ENCODE results near the gene CDH4. TPM values are rescaled to one million over a fixed set of nuclear protein-coding genes. Genes with fewer than 3 reads are reported as not detected.

Gene CDH4
- total and polyA plus RNA-seq, 2 donors (not counting 1 experiment from before 2014, with no cell fraction given), result not detected

DNA sequence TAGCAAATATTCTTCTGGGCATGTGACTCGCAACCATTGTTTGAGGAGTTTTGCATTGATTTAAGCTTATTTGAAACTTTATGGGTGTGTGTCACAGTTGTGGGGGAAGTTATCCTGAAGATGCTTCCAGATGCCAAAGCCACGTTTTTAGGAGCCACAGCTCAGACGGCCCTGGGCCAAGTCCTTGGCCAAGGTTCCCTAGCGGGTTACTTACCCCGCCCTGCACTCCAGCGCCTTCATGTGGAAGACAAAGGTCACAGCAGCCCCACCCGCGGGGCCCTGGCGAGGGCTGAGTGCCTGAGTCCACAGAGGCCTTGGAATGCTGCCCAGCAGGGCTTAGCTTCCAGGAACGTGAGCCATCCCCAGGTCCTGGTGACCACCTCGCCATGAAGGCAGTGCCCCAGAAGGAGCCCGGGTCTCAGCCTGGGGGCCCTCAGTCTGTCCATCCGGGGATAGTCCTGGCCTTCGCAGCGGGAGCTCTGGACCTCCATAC, 308.3 kb downstream of the CDH4 start:
- no peak for ATAC-seq (ENCODE audit: low read depth)
- H3K9me3 ChIP-seq (ENCODE audit: control extremely low read depth in 1 of 3, control insufficient read depth in 2 of 3, insufficient read depth in 1 of 3, low read length in 2 of 3), result peaks cover 0 to 50% (median 0%) of the 10 kb centered on the region in 3 donors
- no peak overlapping the region for H3K9ac ChIP-seq (ENCODE audit: low read length)
- H4K20me1 ChIP-seq (ENCODE audit: control insufficient read depth, insufficient read depth, low read length, poor library complexity, severe bottlenecking), result no peaks in the 10 kb centered on the region
- intact Hi-C loops (cut with micrococcal nuclease), result no loop called here
- no peak overlapping the region for H3K4me3 Mint-ChIP-seq
- no peak overlapping the region for H3K4me2 ChIP-seq (replicated peaks; ENCODE audit: low read depth, low read length, poor library complexity, severe bottlenecking)
- H3K27me3 Mint-ChIP-seq, result no peaks in the 10 kb centered on the region
- H3K9me3 Mint-ChIP-seq (ENCODE audit: insufficient read depth), result peaks cover 4% of the 10 kb centered on the region
- H3K4me3 ChIP-seq (ENCODE audit: control extremely low read depth in 1 of 5, extremely low read depth in 1 of 5, insufficient read depth in 1 of 5, low read depth in 2 of 5, low read length in 4 of 5), result no peak overlapping the region
- H3K36me3 ChIP-seq (replicated peaks in 1 of 2; ENCODE audit: control extremely low read depth in 1 of 2, control insufficient read depth in 1 of 2, extremely low read depth in 1 of 2, insufficient read depth in 2 of 2, low read length in 1 of 2), result no peaks in the 10 kb centered on the region
- H3K27ac ChIP-seq (ENCODE audit: low read length in 2 of 2), result no peak overlapping the region
- H3K27me3 ChIP-seq (replicated peaks in 1 of 4; ENCODE audit: control extremely low read depth in 1 of 4, control insufficient read depth in 3 of 4, insufficient read depth in 4 of 4, low read length in 3 of 4), result no peaks in the 10 kb centered on the region
- no peak for DNase-seq
- ChIA-PET POLR2A (no interaction called here), CTCF (no interaction called here)
- no peak overlapping the region for H3K27ac Mint-ChIP-seq
- H3K4me1 ChIP-seq (ENCODE audit: control insufficient read depth in 2 of 2, insufficient read depth in 2 of 2, low read length in 2 of 2), result no peaks in the 10 kb centered on the region
- no peak overlapping the region for H2AFZ ChIP-seq (ENCODE audit: insufficient read depth, low read depth, low read length, poor library complexity, severe bottlenecking)
- 82% methylated on average over 15 of the region's 15 CpGs for WGBS (ENCODE audit: insufficient coverage)
- TF ChIP-seq EZH2 (IDR thresholded peaks at IDR 0.05; ENCODE audit: borderline replicate concordance, insufficient read depth, low read depth, low read length, poor library complexity, severe bottlenecking) (no peak), CTCF (IDR thresholded peaks at IDR 0.05) (no peak)
- no peaks in the 10 kb centered on the region for H3K79me2 ChIP-seq (ENCODE audit: control insufficient read depth, insufficient read depth, low read length)
- H3K4me1 Mint-ChIP-seq, result no peaks in the 10 kb centered on the region

DNA sequence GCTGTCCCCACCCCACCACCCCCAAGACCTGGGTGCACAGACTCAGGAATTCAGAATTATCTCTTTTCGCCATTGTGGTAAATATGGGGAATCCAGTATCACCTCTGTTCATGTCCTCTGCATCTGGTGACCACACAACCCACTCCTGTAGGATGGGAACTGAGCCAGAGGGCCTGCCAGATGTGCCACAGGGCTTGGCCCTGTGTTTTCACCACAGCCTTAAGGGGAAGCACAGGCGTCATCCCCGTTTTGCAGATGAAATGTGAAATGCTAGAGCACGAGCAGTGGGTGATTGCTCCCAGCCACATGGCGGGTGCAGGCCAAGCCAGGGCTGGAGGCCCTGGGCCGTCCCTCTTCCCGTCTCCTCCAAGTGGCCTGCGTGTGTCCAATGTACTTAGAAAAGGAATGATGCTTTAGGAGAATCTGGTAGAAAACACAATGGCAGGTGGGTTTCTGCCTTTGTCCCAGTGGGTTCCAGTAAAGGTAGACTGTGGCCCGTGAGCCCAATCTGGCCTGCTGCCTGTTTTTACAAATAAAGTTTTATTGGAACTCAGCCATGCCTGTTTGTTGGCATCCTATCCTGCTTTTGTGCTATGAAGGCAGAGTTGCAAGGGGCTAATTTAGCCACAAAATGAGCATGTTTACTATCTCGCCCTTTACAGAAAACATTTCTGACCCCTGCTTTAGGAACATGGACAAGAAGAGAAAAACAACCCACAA, 309.2 kb downstream of the CDH4 start:
- 81% methylated on average over 7 of the region's 10 CpGs for WGBS (ENCODE audit: insufficient coverage)
- H3K9me3 Mint-ChIP-seq (ENCODE audit: insufficient read depth), result peaks cover 4% of the 10 kb centered on the region
- intact Hi-C loops (cut with micrococcal nuclease), result no loop called here

More for the DNA sequence above, 309.2 kb downstream of the CDH4 start:
- Histone ChIP-seq H3K4me2 (replicated peaks; ENCODE audit: low read depth, low read length, poor library complexity, severe bottlenecking) (no peak overlapping the region), H3K4me3 (ENCODE audit: control extremely low read depth in 1 of 5, extremely low read depth in 1 of 5, insufficient read depth in 1 of 5, low read depth in 2 of 5, low read length in 4 of 5) (no peak overlapping the region), H3K9me3 (ENCODE audit: control extremely low read depth in 1 of 3, control insufficient read depth in 2 of 3, insufficient read depth in 1 of 3, low read length in 2 of 3) (peaks cover 0 to 55% (median 0%) of the 10 kb centered on the region in 3 donors), H4K20me1 (ENCODE audit: control insufficient read depth, insufficient read depth, low read length, poor library complexity, severe bottlenecking) (no peaks in the 10 kb centered on the region), H3K27me3 (replicated peaks in 1 of 4; ENCODE audit: control extremely low read depth in 1 of 4, control insufficient read depth in 3 of 4, insufficient read depth in 4 of 4, low read length in 3 of 4) (no peaks in the 10 kb centered on the region), H3K4me1 (ENCODE audit: control insufficient read depth in 2 of 2, insufficient read depth in 2 of 2, low read length in 2 of 2) (no peaks in the 10 kb centered on the region), H2AFZ (ENCODE audit: insufficient read depth, low read depth, low read length, poor library complexity, severe bottlenecking) (no peak overlapping the region), H3K9ac (ENCODE audit: low read length) (no peak overlapping the region), H3K79me2 (ENCODE audit: control insufficient read depth, insufficient read depth, low read length) (no peaks in the 10 kb centered on the region), H3K27ac (ENCODE audit: low read length in 2 of 2) (no peak overlapping the region), H3K36me3 (replicated peaks in 1 of 2; ENCODE audit: control extremely low read depth in 1 of 2, control insufficient read depth in 1 of 2, extremely low read depth in 1 of 2, insufficient read depth in 2 of 2, low read length in 1 of 2) (no peaks in the 10 kb centered on the region)
- no peak overlapping the region for H3K27ac Mint-ChIP-seq
- TF ChIP-seq EZH2 (IDR thresholded peaks at IDR 0.05; ENCODE audit: borderline replicate concordance, insufficient read depth, low read depth, low read length, poor library complexity, severe bottlenecking) (no peak), CTCF (IDR thresholded peaks at IDR 0.05) (no peak)
- H3K27me3 Mint-ChIP-seq, result no peaks in the 10 kb centered on the region
- DNase-seq (no peak), ATAC-seq (ENCODE audit: low read depth) (no peak)
- ChIA-PET POLR2A (no interaction called here), CTCF (no interaction called here)
- H3K4me1 Mint-ChIP-seq, result no peaks in the 10 kb centered on the region
- no peak overlapping the region for H3K4me3 Mint-ChIP-seq

All from B cell (primary cell).